GM18870 (cell line): Measurements from ENCODE around the gene GXYLT2.

Experiments
- ATAC-seq: cut with Tn5 transposase; IDR thresholded peaks from one replicate; pipeline ENCODE4 v1.9.1; 2021; ENCODE audit warnings: moderate library complexity; ENCODE audit not compliant: unreplicated experiment

Gene GXYLT2

DNA sequence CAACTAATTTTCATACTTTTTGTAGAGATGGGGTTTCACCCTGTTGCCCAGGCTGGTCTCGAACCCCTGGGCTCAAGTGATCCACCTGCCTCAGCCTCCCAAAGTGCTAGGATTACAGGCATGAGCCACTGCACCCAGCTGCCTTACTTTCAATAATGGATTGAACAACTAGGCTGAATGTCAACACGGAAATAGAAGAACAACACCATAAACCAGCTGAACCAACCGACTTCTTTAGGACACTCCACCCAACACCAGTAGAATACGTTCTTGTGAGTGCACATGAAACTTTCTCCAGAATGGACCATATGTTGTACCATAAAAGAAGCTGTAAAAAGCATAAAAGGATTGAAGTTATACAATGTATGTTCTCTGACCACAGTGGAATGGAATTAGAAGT lies 42.9 kb downstream of the GXYLT2 start:
- no peak for ATAC-seq

DNA sequence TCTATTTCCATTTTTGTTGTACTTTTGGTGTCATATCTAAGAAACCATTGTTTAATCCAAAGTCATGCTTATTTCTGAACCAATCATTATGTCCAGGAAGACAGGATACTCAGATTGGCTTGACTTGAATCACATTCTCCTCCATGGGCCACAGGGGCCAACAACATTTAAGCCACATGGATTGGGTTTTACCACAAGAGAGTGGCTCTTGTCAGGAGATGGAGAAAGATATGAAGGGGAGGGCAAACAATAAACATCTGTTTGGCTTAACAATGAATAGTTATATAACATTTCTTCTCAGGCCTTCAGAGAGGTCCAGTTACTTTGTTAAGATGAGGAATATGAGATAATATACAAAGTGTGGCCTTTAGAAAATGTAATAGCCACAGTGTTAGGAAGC lies 44.6 kb downstream of the GXYLT2 start:
- no peak for ATAC-seq

DNA sequence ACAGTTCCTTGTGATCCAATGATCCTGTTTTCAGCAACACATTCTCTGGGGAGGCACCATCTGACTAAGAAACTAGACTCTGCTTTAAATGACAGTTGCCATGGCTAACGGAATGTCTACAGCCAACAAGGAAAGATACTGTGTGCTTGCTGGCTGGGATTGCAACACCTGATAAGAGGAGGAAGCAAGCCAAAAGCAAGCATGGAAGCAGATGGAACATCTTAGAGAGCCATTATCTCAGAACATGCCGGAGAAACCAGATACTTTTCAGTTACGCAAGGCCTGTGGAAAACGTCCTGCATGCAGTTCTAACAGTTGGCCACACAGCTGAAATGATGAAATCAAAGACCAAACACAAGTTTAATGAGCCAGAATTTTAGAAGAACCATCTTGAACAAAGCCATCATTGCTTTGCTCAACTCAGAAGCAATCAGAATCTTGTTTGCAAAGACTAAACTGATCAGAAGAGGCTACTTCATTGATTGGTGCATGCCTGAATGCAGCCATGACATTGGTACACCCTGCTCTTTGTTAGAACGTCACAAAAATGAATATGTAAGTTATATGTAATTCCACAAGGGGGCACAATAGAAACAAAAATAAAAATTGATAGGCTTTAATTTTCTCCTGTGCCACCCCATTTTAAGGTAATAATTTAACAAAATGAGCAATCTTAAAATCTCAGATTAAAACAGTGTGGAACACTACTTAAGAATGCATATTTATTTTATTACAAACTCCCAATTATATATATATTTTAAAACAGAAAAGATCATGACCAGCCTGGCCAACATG lies 50.8 kb downstream of the GXYLT2 start:
- peak; percentile 70 for ATAC-seq

DNA sequence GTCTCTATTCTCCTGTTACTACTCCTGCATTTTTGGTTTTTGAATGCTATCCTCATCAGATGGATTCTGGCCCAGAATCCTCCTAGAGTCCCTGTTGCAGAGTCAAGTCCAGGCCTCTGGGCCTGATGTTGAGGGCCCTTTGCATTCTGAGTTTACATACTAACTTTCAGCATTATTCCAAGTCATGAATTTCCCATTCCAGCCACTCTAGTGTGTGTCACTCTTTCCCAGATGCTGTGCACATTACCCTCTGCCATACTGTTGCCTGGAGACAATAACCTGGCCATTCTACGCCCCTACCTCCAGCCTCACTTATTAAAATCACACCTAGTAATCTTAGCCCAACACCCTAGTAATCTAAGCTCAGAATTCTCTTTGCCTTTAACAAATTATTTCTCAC lies 53.4 kb downstream of the GXYLT2 start:
- ATAC-seq: no peak

DNA sequence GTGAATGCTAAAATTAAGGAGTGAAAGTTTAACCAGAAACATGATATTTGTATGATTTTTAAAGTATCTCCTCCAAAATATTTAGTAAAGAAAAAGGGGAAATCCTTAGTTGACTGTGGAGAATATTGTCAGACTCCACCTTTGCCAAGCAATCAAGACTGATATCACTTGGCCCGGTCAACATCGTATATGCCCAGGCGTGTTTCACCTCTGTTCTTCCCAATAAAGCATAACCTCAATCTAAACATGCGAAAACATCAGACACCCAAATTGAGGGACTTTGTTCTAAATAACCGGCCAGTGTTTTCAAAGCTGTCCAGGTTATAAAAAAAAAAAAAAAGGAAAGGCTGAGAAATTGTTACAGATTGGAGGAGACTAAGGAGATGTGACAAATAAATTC lies 54.6 kb downstream of the GXYLT2 start:
- ATAC-seq: no peak

DNA sequence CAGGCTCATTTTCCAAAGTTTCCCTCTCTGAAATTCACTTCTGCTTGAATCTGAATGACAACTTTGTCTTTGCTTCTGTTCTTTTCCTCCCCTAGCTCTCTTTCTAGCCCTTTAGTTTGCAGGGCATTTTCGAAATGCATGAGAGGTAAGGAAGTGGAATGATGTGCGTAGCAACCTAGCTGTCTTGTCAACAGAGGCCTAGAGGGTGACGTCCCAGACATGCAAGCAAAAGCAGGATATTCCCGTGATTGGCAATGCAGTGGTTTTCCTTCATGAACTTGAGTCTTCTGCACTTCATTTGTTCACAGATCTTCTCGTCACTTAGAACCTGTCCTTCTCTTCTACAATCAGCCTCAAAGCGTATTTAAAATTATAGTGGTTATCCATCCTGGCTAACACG lies 56.9 kb downstream of the GXYLT2 start:
- ATAC-seq: no peak

DNA sequence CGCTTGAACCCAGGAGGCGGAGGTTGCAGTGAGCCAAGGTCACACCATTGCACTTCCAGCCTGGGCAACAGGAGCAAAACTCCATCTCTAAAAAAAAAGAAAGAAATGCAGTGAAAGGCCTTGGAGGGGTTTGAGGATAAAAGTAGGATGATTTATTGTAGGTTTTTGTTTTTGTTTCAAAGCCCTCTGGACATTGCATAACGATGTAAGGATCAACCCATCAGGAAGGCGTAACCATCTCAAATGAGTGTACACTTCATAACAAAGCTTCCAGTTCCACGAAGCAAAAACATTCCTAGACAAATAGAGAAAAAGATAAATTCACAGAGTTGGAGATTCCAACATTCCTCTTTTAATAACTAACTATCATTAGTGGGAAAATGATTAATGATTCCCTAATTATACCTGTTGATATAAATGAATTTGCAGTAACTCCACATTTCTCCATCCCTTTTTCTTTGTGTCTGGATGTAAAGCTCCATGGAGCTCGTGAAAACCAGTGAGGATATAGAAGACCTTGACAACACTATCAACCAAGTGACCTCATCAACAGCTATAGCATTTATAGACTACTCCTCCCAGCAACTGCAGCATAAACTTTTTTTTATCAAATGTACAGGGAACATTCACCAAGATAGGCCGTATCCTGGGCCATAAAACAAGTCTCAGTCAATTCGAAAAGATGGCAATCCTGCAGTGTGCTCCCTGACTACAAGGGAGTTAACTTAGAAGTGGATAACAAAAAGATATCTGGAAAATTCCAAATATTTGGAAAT lies 60.1 kb downstream of the GXYLT2 start:
- no peak for ATAC-seq

DNA sequence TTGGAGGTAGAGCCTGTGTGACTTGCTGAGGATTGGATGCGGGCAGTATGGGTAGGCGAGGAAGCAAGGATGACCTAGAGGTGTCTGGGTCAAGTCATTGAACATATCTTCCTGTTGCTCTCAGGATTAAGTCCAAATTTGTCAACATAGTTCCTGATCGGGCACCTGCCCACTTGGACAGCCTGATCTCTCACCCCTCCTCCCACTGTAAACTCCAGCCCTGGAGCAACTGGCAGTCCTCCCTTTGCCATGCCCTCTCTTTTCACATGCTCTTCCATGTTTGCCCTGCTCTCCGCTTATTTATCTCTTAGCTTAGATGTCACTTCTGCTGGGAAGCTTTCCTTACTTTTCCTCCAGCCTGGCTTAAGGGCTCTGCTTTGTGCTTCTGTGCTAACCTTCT lies 61.2 kb downstream of the GXYLT2 start:
- no peak for ATAC-seq

DNA sequence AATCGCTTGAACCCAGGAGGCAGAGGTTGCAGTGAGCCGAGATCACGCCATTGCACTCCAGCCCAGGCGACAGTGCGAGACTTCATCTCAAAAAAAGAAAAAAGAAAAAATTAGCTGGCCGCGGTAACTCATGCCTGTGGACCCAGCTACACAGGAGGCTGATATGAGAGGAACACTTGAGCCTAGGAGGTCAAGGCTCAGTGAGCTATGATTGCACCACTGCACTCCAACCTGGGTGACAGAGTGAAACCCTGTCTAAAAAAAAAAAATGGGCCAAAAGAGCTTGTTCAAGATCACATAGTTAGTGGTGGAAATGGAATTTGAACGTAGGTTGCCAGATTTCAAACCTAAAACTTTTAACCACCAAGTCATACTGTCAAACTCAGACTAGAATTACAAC lies 62.5 kb downstream of the GXYLT2 start:
- ATAC-seq: no peak

DNA sequence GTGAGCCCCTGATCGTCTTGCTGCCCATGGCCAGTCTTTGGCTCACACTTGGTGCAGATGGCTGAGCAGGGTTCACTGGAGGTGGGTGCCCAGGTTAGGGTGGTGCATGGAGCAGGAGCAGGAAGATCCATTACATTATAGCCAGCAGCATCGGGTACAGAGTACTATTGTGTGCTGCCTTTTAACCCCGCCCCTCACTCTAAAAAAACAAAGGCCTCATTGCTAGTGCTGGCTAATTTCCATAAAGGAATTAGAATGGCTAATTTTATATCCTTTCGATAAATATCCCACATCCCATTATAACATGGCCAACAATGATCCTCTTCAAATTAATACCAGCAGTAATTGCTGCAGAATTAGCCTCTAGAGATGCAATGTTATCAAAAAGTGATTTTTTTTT lies 63.0 kb downstream of the GXYLT2 start:
- no peak for ATAC-seq

DNA sequence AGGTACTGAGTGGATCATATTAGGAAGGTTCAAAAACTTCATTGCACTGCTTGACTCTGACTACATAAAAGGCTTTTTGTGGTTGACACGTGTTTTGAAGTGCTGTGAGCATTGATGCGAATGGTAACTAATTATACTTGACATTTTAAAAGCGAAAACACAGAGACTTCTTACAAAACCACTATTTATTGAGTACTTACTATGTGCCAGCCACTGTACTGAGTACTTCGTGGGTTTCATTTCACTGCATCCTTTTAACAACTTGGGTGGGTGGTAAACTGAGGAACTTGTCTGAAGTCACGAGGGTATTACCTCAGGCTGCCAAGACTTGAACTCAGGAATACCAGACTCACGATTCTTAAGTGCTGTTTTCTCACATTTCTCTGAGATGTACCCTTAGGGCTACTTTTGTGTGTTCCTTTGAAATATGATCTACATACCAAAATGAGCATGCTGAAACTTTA lies 63.4 kb downstream of the GXYLT2 start:
- peak; percentile 72 for ATAC-seq

DNA sequence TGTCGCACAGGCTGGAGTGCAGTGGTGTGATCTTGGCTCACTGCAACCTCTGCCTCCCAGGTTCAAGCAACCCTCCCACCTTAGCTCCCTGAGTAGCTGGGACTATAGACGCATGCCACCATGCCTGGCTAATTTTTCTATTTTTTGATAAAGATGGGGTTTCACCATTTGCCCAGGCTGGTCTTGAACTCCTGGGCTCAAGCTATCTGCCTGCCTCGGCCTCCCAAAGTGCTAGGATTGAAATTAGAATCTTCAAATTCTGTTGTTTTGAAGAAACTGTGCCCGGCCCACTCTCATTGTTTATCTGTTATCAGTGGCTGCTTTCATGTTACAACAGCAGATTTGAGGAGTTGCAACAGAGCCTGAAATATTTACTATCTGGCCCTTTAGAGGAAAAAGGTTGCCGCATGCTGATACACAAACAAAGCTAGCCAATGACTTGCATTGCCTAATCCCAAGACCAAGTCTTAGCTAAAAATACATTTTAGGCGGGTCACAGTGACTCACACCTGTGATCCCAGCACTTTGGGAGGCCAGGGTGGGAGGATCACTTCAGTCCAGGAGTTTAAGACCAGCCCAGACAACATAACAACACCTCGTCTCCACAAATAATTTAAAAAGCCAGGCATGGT lies 65.6 kb downstream of the GXYLT2 start:
- ATAC-seq: no peak

DNA sequence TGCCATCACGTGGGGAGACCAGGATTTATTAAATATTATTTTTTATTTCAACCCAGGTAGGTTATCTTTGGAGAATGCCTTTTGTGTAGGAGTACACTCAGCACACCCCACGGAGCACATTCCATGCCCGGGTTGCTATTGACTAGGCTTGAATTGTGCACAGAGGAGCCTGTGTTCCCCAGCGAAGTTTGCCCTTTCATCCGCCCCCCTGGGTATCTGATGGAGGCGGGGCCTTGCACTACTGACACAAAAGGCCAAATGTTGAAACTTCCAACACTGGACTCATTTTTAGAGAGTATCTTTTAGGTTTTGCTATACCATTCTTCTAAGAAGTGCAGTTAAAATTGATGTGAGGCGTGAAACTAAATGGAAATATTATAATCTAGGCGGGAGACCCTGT lies 69.5 kb downstream of the GXYLT2 start:
- ATAC-seq: no peak

DNA sequence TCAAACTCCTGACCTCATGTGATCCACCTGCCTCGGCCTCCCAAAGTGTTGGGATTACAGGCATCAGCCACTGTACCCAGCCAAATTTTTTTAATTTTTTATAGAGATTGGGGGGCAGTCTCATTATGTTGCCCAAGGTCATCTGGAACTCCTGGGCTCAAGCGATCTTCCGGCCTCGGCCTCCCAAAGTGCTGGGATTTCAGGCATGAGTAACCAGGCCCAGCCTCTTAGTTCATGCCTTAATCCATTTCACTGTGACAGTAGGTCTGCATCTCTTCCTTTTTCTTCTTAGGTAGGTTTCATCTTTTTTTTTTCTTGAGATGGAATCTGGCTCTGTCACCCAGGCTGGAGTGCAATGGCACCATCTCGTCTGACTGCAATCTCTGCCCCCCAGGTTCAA lies 71.5 kb downstream of the GXYLT2 start:
- ATAC-seq: no peak

DNA sequence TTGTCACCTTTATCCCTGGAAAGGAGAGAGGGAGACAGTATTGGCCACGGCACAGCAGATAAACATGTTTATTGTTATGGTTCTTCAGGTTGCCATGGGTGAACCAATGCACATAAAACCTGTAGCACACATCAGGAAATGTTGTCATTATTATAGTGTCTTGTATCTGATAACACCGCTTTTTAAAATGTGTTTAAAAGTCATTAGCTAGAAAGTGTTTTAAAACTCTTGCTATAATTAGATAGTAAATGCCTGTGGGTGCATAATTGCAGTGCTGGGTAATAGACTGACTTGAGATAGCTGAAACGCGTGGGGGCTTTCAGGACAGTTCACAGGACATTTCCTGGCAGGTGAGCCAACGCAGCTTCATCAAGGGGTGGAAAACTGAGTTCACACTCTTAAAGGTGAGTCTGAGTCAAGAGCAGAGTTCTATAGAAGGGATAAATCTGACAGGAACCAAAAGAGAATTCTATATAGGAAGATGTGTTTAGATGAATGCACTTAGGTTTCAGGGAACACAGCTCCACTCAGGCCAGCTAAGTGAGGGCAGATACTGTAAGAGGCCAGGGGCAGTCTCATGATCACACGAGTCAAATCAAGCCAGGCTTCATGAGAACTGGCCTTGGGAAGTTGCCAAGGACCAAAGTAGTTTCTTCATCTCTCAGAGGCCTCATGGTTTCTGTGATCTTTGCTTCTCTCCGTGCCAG lies 73.1 kb downstream of the GXYLT2 start:
- no peak for ATAC-seq

DNA sequence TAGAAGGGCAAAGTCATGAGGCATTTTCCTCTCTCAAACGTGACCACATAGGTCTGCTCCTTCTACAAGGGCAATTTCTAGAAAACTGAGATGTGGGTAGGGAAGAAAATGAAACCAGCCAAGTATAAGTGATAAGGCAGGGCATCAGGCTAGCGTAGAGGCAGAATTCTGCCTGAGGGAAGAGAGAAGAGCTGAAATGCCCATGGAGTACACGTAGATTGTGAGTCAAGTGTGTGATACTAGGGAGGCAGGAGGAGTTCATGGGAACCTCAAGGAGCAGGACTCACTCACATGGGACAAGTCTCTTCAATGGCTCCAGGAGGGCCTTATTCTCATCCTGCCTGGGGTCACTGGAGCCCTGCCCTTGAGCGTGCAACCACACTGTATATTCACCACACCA lies 73.9 kb downstream of the GXYLT2 start:
- ATAC-seq: no peak

DNA sequence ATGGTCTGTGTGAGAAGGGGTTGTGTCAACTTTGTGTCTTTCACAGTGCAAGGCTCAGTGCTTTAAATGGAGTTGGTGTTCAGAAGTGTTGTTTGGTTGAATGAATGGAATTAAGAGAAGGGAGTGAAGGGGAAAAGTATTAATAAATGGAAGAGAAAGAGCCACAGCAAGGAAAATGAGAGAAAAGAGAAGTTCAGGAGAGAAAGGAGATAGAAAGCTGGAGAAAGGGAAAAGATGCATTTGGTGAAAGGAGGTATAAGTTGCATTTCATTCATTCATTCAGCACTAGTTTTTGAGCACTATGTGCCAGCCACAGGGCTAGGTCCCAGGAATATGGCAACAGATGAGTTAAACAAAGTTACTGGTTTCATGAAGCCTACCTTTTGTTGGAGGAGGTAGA lies 74.5 kb downstream of the GXYLT2 start:
- no peak for ATAC-seq

DNA sequence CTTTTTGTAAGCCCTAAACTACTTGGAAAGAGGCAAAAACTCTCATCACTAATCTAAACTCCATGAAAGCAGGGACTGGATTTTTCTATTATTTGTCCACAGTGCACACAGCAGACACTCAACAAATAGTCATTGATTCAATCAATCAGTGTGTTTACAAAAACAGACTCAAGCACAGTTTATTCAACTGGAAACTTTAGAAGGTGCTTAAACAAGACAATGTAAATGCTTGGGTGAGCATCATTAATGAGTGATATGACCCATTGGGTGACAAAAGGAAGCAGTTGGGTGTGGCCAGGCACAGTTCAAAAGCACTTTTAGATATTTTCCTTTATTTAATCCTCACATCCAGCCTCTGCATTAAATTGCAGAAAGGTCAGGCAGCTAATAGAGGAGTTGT lies 76.8 kb downstream of the GXYLT2 start:
- ATAC-seq: no peak

DNA sequence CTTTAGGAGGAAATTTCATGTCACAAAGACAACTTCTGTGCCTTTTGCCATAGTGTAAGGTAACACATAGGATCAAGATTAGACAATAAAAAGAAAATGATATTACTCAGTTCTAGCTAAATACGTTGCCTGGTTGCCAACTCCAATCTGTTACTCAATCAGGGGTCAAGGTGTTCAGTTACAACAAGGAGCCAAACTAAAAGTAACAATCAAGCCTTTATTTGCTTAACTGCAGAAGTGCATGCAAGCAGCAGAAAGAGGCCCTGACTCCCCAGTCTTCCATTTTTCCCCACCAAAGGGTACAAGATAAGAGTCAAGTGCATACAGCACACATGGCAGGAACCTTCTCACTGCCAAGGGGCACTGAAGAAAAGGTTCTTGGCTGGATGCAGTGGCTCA lies 80.4 kb downstream of the GXYLT2 start:
- no peak for ATAC-seq

DNA sequence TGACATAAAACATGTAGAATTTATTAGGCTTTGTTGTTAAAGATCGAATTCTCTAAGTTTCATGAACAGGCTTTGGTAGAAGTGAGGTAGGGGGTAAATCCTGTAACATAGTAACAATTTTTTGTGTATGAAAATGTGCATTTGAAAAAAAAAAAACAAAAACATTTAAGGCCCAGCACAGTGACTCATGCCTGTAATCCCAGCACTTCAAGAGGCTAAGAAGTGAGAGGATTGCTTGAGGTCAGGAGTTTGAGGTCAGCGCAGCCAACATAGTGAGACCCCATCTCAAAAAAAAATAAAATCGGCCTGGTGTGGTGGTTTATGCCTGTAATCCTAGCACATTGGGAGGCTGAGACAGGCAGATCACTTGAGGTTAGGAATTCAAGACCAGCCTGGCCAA lies 81.9 kb downstream of the GXYLT2 start:
- ATAC-seq: no peak

DNA sequence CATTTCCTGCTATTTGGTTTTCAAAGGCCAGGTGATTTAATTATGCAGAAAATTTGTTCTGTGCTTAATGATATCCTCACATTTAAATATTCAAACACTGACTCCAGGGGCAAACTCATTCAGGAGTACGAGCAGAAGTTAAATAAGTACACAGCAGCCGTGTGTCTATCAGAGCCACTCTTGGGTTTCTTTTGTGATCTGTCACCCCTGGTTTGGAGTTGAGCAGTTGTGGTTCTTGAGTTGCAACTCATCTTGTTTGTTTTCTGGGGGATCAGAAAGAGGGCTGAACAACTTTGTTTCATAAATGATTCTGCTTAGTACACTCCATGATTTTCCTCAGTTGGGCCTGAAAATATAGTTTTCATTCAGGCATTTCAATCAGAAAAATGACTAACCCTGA lies 83.1 kb downstream of the GXYLT2 start:
- ATAC-seq: no peak

DNA sequence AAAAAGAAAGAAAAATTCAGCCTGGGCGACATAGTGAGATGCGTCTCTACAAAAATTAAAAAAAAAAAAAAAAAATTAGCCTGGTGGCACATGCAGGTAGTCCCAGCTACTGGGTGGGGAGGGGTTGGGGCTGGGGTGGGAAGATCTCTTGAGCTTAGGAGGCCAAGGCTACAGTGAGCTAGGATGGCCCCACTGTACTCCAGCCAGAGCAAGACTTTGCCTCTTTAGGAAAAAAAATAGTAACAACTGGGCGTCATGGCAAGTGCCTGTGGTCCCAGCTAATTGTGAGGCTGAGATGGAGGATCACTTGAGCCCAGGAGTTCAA lies 84.8 kb downstream of the GXYLT2 start:
- no peak for ATAC-seq
